ENCODE measurements around the gene PTPRN2.
"Not testable (repeated sequence)": the region's sequence is repeated elsewhere in the genome, so short reads cannot be mapped to it uniquely, and the experiment has no call there.

Gene PTPRN2

GRCh38 chr7:158244873-158245723 is 342.5 kb downstream of the PTPRN2 start:
- no peak for DNase-seq

GRCh38 chr7:158244430-158244829 is 343.2 kb downstream of the PTPRN2 start:
- DNase-seq = no peak

- DNase-seq = no peak
Observed at GRCh38 chr7:158241919-158242318, 345.7 kb downstream of the PTPRN2 start.

GRCh38 chr7:158240801-158241200 is 346.8 kb downstream of the PTPRN2 start:
- no peak for DNase-seq

GRCh38 chr7:158239290-158239981 is 348.2 kb downstream of the PTPRN2 start:
- peak; percentile 71 for DNase-seq

- no peak for DNase-seq
Observed at GRCh38 chr7:158238616-158239289, 348.9 kb downstream of the PTPRN2 start.

- peak; percentile 28 for DNase-seq
Observed at GRCh38 chr7:158237672-158238335, 349.8 kb downstream of the PTPRN2 start.

GRCh38 chr7:158236400-158236799 is 351.2 kb downstream of the PTPRN2 start:
- no peak for DNase-seq

GRCh38 chr7:158235862-158236261 is 351.8 kb downstream of the PTPRN2 start:
- no peak for DNase-seq

- no peak for DNase-seq
Observed at GRCh38 chr7:158229945-158230344, 357.7 kb downstream of the PTPRN2 start.

GRCh38 chr7:158228986-158229385 is 358.6 kb downstream of the PTPRN2 start:
- no peak for DNase-seq

- DNase-seq = no peak
Observed at GRCh38 chr7:158228131-158228530, 359.5 kb downstream of the PTPRN2 start.

GRCh38 chr7:158227258-158227984 is 360.2 kb downstream of the PTPRN2 start:
- no peak for DNase-seq

- DNase-seq = no peak
Observed at GRCh38 chr7:158216198-158216597, 371.4 kb downstream of the PTPRN2 start.

- DNase-seq = no peak
Observed at GRCh38 chr7:158209435-158209834, 378.2 kb downstream of the PTPRN2 start.

GRCh38 chr7:158206341-158206740 is 381.3 kb downstream of the PTPRN2 start:
- DNase-seq = no peak

GRCh38 chr7:158204453-158204852 is 383.2 kb downstream of the PTPRN2 start:
- DNase-seq = no peak

GRCh38 chr7:158203948-158204347 is 383.7 kb downstream of the PTPRN2 start:
- DNase-seq = not testable (repeated sequence)

- DNase-seq = no peak
Observed at GRCh38 chr7:158194365-158194900, 393.2 kb downstream of the PTPRN2 start.

- DNase-seq = no peak
Observed at GRCh38 chr7:158193446-158193845, 394.2 kb downstream of the PTPRN2 start.

- DNase-seq = no peak
Observed at GRCh38 chr7:158192956-158193355, 394.7 kb downstream of the PTPRN2 start.

GRCh38 chr7:158192184-158192835 is 395.3 kb downstream of the PTPRN2 start:
- no peak for DNase-seq
